Measurements from ENCODE around the gene FHIT.
"Not testable (repeated sequence)": the region's sequence is repeated elsewhere in the genome, so short reads cannot be mapped to it uniquely, and the experiment has no call there.

The FHIT gene

GRCh38 chr3:60557122-60557521 lies 694.1 kb downstream of the FHIT start:
- no peak for DNase-seq (ENCODE audit: low spot score)

- peak; percentile 97 for DNase-seq (ENCODE audit: low spot score)
Observed at GRCh38 chr3:60555686-60556354, 695.4 kb downstream of the FHIT start.

GRCh38 chr3:60553144-60553543 lies 698.1 kb downstream of the FHIT start:
- no peak for DNase-seq (ENCODE audit: low spot score)

- peak; percentile 58 for DNase-seq (ENCODE audit: low spot score)
Observed at GRCh38 chr3:60552581-60552980, 698.7 kb downstream of the FHIT start.

GRCh38 chr3:60551455-60552209 lies 699.6 kb downstream of the FHIT start:
- no peak for DNase-seq (ENCODE audit: low spot score)

GRCh38 chr3:60549863-60550262 lies 701.4 kb downstream of the FHIT start:
- DNase-seq (ENCODE audit: low spot score) = no peak

GRCh38 chr3:60542995-60543394 lies 708.3 kb downstream of the FHIT start:
- no peak for DNase-seq (ENCODE audit: low spot score)

GRCh38 chr3:60539394-60539793 lies 711.9 kb downstream of the FHIT start:
- not testable (repeated sequence) for DNase-seq (ENCODE audit: low spot score)

- DNase-seq (ENCODE audit: low spot score) = peak; percentile 92
Observed at GRCh38 chr3:60536420-60536819, 714.8 kb downstream of the FHIT start.

GRCh38 chr3:60531759-60532158 lies 719.5 kb downstream of the FHIT start:
- no peak for DNase-seq (ENCODE audit: low spot score)

- DNase-seq (ENCODE audit: low spot score) = no peak
Observed at GRCh38 chr3:60528651-60529050, 722.6 kb downstream of the FHIT start.

GRCh38 chr3:60523536-60523935 lies 727.7 kb downstream of the FHIT start:
- DNase-seq (ENCODE audit: low spot score) = no peak

GRCh38 chr3:60517134-60517533 lies 734.1 kb downstream of the FHIT start:
- DNase-seq (ENCODE audit: low spot score) = no peak

GRCh38 chr3:60514866-60515265 lies 736.4 kb downstream of the FHIT start:
- DNase-seq (ENCODE audit: low spot score) = no peak

- no peak for DNase-seq (ENCODE audit: low spot score)
Observed at GRCh38 chr3:60514085-60514649, 737.1 kb downstream of the FHIT start.

GRCh38 chr3:60513241-60513640 lies 738.0 kb downstream of the FHIT start:
- DNase-seq (ENCODE audit: low spot score) = no peak

- DNase-seq (ENCODE audit: low spot score) = no peak
Observed at GRCh38 chr3:60512506-60512905, 738.7 kb downstream of the FHIT start.

GRCh38 chr3:60509471-60509870 lies 741.8 kb downstream of the FHIT start:
- no peak for DNase-seq (ENCODE audit: low spot score)

GRCh38 chr3:60504827-60505457 lies 746.3 kb downstream of the FHIT start:
- DNase-seq (ENCODE audit: low spot score) = no peak

GRCh38 chr3:60501314-60501713 lies 749.9 kb downstream of the FHIT start:
- DNase-seq (ENCODE audit: low spot score) = no peak

- no peak for DNase-seq (ENCODE audit: low spot score)
Observed at GRCh38 chr3:60497902-60498301, 753.4 kb downstream of the FHIT start.

- DNase-seq (ENCODE audit: low spot score) = no peak
Observed at GRCh38 chr3:60490992-60491391, 760.3 kb downstream of the FHIT start.

- DNase-seq (ENCODE audit: low spot score) = peak; percentile 9
Observed at GRCh38 chr3:60475096-60475495, 776.2 kb downstream of the FHIT start.
